ENCODE results near the gene NECTIN4.

The NECTIN4 gene

GRCh38 chr1:161111117-161111516 is 21.8 kb upstream of the NECTIN4 start:
- DNase-seq, result no peak

- DNase-seq, result no peak
These were observed 17.1 kb upstream of the NECTIN4 start for GRCh38 chr1:161106431-161106830.

GRCh38 chr1:161100556-161100955 is 11.2 kb upstream of the NECTIN4 start:
- DNase-seq, result no peak

- no peak for DNase-seq
These were observed 9.9 kb upstream of the NECTIN4 start for GRCh38 chr1:161099090-161099802.

- no peak for DNase-seq
These were observed 9.1 kb upstream of the NECTIN4 start, which contains the start of gene KLHDC9 for GRCh38 chr1:161098210-161099068. Gene KLHDC9 (plus strand): TSS chr1:161098361. CDS start chr1:161098536, 175 bp downstream.

GRCh38 chr1:161096530-161096929 is 7.2 kb upstream of the NECTIN4 start:
- no peak for DNase-seq

GRCh38 chr1:161096015-161096414 is 6.7 kb upstream of the NECTIN4 start:
- DNase-seq, result no peak

- no peak for DNase-seq
These were observed 5.9 kb upstream of the NECTIN4 start for GRCh38 chr1:161095230-161095629.

GRCh38 chr1:161094481-161094880 is 5.1 kb upstream of the NECTIN4 start:
- DNase-seq, result no peak

- peak; percentile 62 for DNase-seq
These were observed 3.3 kb upstream of the NECTIN4 start for GRCh38 chr1:161092621-161093028.

GRCh38 chr1:161091796-161092507 is 2.6 kb upstream of the NECTIN4 start:
- no peak for DNase-seq

- DNase-seq, result no peak
These were observed 1.7 kb upstream of the NECTIN4 start for GRCh38 chr1:161091093-161091492.

GRCh38 chr1:161090617-161091016 is 1.3 kb upstream of the NECTIN4 start:
- no peak for DNase-seq

- DNase-seq, result no peak
These were observed 580 bp upstream of the NECTIN4 start for GRCh38 chr1:161089938-161090337.

GRCh38 chr1:161088587-161089110 is 709 bp downstream of the NECTIN4 start:
- DNase-seq, result no peak

GRCh38 chr1:161086457-161086856 is 2.9 kb downstream of the NECTIN4 start:
- no peak for DNase-seq

- DNase-seq, result no peak
These were observed 4.2 kb downstream of the NECTIN4 start for GRCh38 chr1:161085165-161085564.

- DNase-seq, result no peak
These were observed 4.8 kb downstream of the NECTIN4 start for GRCh38 chr1:161084597-161084988.

GRCh38 chr1:161083748-161084596 is 5.4 kb downstream of the NECTIN4 start:
- DNase-seq, result no peak

GRCh38 chr1:161082996-161083747 is 6.2 kb downstream of the NECTIN4 start:
- DNase-seq, result peak; percentile 78

GRCh38 chr1:161082483-161082882 is 6.9 kb downstream of the NECTIN4 start:
- DNase-seq, result no peak
